Neutrophil (primary cell): ENCODE data around the gene UHRF1.

ENCODE experiments used
- H3K27ac ChIP-seq: fragments of 200-600 bp; sonication (generic); 2 replicates; pipeline ENCODE4 v1.5.1; 2016; ENCODE audit warnings: mild to moderate bottlenecking, moderate library complexity
- H3K27me3 ChIP-seq: fragments of 200-600 bp; sonication (generic); 2 replicates; pipeline ENCODE4 v1.6.0; 2016; ENCODE audit warnings: mild to moderate bottlenecking
- H3K36me3 ChIP-seq: fragments of 200-600 bp; sonication (generic); 2 replicates; pipeline ENCODE4 v1.5.1; 2017
- H3K4me1 ChIP-seq, 2 experiments: fragments of 200-600 bp in 1 of 2; sonication (generic) in 1 of 2; 1 replicate in 1 of 2; 2 replicates in 1 of 2; pipeline versions ENCODE4 v1.5.1 to v1.6.1; 2013 to 2016; ENCODE audit warnings: low read depth in 1 of 2, low read length in 1 of 2, mild to moderate bottlenecking in 1 of 2, moderate library complexity in 1 of 2; ENCODE audit not compliant: control insufficient read depth in 1 of 2, insufficient read depth in 1 of 2
- H3K4me3 ChIP-seq, 2 experiments: fragments of 200-600 bp in 1 of 2; sonication (generic) in 1 of 2; 1 replicate in 1 of 2; 2 replicates in 1 of 2; pipeline ENCODE4 v1.5.1; 2013 to 2016; ENCODE audit warnings: low read depth in 1 of 2, low read length in 1 of 2, mild to moderate bottlenecking in 1 of 2, moderate library complexity in 1 of 2
- H3K9me3 ChIP-seq: fragments of 200-600 bp; sonication (generic); 2 replicates; pipeline ENCODE4 v1.5.1; 2016
- TF ChIP-seq, protein P1 (sequence below): fragments of 200-600 bp; sonication (generic); IDR thresholded peaks from 2 replicates; pipeline ENCODE4 v1.5.1; 2016; ENCODE audit warnings: antibody characterized with exemption

UHRF1 gene

GRCh38 chr19:4965061-4965460 is 55.8 kb downstream of the UHRF1 start:
- TF ChIP-seq, protein P1, sequence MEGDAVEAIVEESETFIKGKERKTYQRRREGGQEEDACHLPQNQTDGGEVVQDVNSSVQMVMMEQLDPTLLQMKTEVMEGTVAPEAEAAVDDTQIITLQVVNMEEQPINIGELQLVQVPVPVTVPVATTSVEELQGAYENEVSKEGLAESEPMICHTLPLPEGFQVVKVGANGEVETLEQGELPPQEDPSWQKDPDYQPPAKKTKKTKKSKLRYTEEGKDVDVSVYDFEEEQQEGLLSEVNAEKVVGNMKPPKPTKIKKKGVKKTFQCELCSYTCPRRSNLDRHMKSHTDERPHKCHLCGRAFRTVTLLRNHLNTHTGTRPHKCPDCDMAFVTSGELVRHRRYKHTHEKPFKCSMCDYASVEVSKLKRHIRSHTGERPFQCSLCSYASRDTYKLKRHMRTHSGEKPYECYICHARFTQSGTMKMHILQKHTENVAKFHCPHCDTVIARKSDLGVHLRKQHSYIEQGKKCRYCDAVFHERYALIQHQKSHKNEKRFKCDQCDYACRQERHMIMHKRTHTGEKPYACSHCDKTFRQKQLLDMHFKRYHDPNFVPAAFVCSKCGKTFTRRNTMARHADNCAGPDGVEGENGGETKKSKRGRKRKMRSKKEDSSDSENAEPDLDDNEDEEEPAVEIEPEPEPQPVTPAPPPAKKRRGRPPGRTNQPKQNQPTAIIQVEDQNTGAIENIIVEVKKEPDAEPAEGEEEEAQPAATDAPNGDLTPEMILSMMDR, result no peak
- no peak overlapping the region for H3K4me3 ChIP-seq
- no peaks in the 10 kb centered on the region for H3K36me3 ChIP-seq
- peaks cover 8 to 14% of the 10 kb centered on the region in 2 experiments for H3K4me1 ChIP-seq
- no peaks in the 10 kb centered on the region for H3K27me3 ChIP-seq
- H3K9me3 ChIP-seq, result no peaks in the 10 kb centered on the region
- no peak overlapping the region for H3K27ac ChIP-seq

- Histone ChIP-seq H3K27me3 (no peaks in the 10 kb centered on the region), H3K4me3 (no peak overlapping the region), H3K4me1 (peaks cover 21 to 29% of the 10 kb centered on the region in 2 experiments), H3K36me3 (no peaks in the 10 kb centered on the region), H3K27ac (no peak overlapping the region), H3K9me3 (no peaks in the 10 kb centered on the region)
- TF ChIP-seq, protein P1, result no peak
These were observed 57.3 kb downstream of the UHRF1 start for GRCh38 chr19:4966591-4966990.

DNA sequence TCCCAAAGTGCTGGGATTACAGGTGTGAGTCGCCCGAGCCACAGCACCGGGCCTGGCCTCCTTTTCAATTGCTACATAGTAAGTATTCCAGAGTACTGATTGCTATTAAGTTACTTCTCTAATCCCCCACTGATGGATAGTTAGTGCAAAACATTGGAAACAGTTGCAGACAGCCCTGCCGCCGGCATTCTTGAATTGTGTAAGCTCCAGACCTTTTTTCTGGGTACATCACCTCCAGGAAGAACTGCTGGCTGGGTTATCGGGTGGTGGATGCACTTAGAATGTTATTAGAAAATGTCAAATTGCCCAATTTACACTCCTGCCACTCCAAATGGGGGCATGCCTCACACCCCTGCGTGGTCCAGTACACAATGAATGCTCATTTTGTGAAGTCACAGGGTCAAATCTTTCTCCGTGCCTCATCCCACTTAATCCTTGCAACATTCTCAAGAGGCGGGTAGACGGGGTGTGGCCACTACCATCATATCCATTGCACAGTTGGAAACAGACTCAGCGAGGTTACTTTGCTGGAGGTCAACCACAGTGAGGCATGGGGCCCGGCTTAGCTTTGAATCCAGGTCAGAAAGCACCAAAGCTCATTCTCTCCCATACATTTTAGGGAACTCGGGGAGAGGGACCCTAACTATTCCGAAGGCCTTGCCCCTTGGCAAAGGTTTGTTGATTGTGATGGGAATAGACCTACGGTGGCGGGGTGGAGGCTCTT is 58.6 kb downstream of the UHRF1 start:
- H3K4me1 ChIP-seq, result peaks cover 35 to 42% of the 10 kb centered on the region in 2 experiments
- no peaks in the 10 kb centered on the region for H3K9me3 ChIP-seq
- peak overlapping the region; percentile 97 for H3K27ac ChIP-seq
- TF ChIP-seq, protein P1, result no peak
- no peaks in the 10 kb centered on the region for H3K36me3 ChIP-seq
- H3K27me3 ChIP-seq, result no peaks in the 10 kb centered on the region
- peak overlapping the region; percentile 55 to 63 for H3K4me3 ChIP-seq

DNA sequence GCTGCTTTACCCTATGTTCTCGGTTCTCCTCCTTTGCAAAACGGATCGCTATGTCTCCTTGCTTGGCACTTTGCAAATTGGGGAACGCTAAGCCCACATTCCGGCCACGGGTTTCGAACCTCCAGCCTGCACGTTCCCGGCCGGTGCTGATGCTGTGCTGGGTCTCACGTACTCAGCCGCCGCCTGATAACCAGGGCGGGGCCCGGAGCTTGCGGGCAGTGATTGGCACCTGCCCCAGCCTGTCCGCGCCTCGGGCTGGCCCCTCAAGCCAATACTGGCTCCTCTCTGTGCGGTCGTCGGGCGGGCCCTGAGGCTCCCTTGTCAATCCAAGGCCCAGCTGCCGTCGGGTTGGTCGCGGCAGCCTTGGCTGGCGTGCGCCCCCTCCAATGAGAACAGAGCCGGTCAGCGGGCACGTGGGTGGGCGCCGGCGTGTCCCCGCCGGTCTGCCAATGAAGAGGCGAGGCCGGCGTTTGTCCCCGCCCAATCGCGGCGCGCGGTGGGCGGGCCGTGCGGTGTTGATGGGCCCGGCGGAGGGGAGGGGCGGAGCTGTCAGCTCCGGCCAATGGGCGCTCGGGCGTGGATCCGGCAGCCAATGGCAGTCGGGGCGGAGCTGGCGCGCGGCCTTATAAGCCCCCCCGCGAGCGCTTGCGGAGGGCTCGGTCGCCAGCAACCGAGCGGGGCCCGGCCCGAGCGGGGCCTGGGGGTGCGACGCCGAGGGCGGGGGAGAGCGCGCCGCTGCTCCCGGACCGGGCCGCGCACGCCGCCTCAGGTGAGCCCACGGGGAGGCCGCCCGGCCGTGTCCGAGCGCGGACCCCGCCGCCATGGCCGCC is 59.4 kb downstream of the UHRF1 start, which contains the start of gene KDM4B:
TSS of gene KDM4B (plus strand) at position 652 of the 830 bp plus-strand sequence. CDS start 63,778 bp downstream, outside the sequence.
- Histone ChIP-seq H3K9me3 (no peaks in the 10 kb centered on the region), H3K36me3 (no peaks in the 10 kb centered on the region), H3K27me3 (no peaks in the 10 kb centered on the region), H3K4me3 (peak within 1 kb of the TSS; percentile 76 to 98), H3K4me1 (peaks cover 42 to 50% of the 10 kb centered on the region in 2 experiments), H3K27ac (peak within 1 kb of the TSS; percentile 97)
- TF ChIP-seq, protein P1, result peak; percentile 42

GRCh38 chr19:4969292-4969771 is 60.0 kb downstream of the UHRF1 start:
- Histone ChIP-seq H3K27ac (peak overlapping the region; percentile 97), H3K4me1 (peaks cover 49 to 57% of the 10 kb centered on the region in 2 experiments), H3K27me3 (no peaks in the 10 kb centered on the region), H3K4me3 (peak overlapping the region; percentile 76 to 98), H3K9me3 (no peaks in the 10 kb centered on the region), H3K36me3 (no peaks in the 10 kb centered on the region)
- TF ChIP-seq, protein P1, result no peak
